HG03064 (cell line): ENCODE results near the gene CELF2.

Experiments
- ATAC-seq: cut with Tn5 transposase; IDR thresholded peaks from one replicate; pipeline ENCODE4 v1.9.1; 2021; ENCODE audit warnings: low read depth; ENCODE audit not compliant: unreplicated experiment

Gene CELF2

DNA sequence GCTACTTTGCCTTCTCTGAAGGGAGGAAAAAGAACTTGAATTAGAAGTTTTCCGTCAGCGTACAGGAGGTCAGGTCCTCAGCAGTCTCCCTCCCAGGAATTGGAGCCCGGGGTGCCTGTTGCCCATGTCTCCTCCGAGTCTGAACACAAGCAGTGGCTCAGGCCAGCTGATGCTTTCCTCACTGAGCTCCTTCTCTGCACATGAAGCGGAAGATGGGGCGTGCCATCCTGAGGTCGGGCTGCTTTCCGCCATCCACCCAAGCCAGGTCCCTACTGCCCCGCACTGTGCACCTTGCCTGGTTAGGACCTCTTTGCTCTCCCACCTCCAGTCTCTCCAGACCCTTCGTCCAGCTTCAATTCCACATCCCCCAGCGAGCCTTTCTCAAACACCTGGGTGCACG lies 237.5 kb downstream of the CELF2 start:
- ATAC-seq = no peak

DNA sequence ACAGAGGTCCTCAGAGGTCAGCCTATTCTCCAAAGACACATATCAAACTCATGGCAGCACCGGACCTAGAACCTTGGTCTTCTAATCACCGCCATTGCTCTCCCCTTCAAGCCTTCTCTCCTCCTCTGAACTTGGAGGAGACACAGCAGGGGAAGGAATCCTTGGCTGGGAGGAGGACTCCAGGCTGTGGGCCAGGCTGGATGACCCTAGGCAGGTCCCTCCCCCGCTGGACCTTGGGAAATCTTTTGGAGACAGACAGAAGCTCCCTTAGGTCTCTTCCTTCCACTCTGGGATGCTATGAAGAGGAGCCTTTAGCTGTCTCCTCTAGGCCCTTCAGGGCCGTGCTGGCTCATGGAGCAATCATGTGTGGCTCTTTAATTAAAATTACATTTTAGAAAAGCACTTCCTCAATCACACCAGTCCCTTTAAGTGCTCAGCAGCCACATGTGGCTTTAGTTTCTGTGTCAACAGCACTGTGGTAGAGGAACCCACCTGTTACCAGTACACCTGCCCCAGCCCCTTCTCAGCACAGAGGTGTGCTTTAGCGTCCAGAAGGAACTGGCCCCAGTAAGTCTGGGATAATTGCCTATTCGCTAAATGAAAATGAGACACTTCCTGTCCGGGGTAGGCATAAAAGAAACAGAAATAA lies 238.2 kb downstream of the CELF2 start:
- no peak for ATAC-seq

DNA sequence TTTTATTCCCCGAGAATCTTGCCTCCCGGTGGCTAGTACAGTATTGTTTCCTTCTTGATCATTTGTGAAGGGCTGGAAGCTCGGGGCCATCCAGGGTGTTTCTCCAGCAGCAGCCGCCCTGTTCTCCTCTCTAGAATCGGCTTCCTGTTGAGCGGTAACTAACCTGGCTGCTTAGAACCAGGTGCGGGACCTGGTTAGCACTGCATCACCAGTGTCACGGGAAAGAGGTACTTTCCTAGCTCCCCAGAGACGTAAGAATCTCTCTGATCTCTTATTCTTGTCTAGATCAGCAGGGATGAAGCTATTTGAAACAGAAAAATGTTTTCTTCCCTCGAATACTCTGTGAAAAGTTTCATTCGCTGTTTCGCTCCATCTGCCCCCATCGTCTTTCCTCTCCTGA lies 239.2 kb downstream of the CELF2 start:
- ATAC-seq = no peak

DNA sequence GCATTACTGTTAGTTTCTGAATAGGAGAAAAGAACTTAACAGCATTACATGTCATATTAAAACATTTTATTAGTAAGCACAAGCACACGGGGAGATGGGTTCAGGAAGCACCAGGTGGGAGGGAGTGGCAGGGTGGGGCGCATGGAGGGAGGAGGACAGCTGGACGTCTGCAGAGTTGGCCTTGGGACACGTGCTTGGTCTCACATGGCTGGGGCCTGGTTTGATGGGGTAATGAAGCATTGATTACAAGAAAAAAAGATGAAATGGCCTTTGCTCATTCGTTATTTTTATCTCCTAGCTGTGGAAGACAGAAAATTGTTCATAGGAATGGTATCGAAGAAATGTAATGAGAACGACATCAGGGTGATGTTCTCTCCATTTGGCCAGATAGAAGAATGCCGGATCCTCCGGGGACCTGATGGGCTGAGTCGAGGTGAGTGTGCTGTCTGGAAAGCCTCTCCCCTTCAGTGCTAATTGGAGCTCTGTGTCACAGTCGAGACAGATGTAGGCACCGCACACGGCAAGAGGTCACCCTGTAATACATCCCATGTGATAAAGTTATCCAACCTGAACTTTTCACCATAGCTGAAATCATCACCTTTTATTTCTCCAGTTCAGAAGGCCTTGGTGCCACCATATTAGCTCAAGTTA lies 239.9 kb downstream of the CELF2 start:
- ATAC-seq = no peak

DNA sequence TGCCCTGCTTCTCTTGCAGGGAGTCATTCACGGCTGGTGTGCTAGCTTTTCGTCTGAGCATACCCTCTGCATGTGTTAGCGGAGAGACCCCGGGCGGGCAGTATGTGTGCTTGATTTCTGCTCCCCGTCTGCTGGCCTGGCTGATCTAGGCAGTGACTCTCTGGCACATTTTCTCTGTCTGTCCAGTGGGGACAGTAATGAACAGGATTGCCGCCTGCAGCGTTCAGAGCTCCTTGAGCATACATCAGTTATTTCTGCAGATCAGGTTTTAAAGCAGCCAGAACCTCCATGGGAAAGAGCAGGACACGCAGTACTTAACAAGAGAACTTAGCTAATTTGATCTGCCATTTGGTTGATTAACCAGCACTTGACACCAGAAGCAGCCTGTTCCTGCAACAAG lies 242.5 kb downstream of the CELF2 start:
- no peak for ATAC-seq

DNA sequence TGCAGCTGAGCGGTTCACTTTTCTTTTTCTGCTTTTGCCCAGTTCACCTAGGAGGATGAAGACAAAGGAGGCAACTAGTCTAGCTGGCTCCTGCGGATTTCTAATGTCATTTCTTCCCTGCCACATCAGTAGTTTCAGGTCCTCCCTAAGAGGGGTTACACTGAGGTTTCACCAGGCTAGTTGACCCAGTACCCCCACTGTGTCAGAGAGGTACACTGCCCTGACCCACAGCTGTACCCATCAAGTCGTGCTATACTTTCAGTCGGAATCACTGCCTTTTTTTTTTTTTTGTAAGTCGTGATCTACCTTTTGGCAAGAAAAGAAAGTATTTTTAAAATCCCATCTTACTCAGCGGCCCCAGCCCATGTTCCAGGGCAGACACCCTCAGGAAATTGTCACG lies 243.5 kb downstream of the CELF2 start:
- ATAC-seq = no peak

DNA sequence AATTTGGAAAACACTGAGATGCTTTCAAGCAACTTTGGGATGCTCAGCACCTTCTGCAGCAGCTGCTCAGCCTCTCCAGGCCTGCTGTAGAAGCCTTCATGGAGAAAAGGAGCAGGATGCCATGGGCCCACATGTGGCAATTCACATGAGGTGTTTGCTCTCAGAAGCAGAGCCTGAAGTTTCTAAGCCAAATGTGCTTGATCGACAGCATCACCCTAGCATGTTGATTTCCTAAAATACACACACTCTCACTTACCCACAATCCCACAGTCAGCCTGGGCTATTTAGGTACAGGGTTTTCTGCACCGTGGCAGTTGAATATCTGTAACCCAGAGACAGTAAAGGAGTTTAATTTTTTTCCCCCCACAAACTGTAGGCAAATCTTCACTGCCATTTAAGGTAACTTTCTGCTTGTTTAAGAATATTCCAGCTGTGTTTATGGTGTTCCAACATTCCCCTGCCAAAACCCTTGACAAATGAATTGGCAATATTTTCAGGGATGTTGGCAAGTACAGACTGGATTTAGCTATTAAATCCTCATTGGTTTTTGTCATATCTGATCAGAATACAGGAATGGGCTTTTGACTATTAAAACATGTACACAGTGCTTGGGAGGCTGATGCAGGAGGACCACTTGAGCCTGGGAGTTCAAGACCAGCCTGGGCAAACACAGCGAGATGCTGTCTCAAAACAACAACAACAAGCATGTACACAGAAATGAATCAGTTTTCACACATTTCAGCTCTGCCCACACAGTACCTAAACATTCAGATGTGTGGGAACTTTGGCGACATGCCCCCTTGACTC lies 244.2 kb downstream of the CELF2 start:
- ATAC-seq = no peak

DNA sequence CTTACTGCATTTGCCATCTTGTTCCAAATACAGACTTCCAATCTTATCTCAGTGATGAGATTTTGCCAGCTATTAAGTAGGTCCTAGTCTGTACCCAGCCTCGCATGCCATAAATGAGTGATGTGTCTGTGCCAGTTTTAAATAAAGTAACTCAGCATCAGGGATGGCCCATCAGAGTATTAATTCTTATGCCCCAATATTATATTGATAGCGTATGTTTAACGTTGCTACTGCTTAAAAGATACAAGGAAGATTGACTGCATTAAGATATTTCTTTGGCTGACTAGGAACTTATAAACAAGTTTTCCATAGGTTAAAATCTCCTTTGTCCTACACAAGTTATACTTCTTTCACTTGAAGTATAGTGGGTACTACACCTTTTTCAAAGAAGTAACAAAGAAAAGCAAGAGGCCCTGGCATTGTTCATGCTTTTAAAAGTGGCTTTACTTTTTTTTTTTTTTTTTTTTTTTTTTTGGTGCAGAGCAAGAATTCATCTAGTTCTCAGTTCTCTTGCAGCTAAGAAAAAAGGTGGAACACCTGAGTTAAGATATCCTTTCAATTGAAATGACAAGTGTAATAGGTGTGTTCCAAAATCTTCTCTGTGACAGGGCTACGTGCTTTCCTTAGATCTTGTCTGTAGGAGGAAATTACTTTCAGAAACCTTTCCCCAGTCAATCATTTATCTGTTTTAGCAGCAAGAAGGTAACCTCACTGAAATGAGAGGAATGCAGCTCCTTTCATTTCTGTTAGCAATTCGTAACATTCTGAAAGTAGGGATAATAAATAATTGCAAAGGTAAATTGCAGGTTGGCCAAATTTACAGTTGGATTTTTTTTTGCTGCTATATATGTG lies 245.0 kb downstream of the CELF2 start:
- no peak for ATAC-seq

DNA sequence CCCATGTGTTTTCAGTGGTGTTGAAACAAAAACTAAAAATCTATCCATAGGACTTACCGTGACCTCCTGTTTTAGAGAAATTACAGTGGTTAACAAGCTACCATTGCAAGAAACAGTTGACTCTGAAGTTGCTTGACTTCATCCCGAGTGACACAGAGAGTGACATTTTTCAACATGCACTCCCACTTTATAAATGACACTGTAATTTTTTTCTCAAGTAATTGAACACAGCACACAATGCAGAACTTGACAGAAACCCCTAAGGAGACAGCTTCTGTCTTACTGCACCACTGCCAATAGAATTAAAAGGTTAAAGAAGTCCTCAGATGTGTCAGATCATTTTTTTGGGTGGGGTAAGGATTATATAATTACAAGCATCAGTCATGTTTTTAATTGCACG lies 246.1 kb downstream of the CELF2 start:
- ATAC-seq = no peak

DNA sequence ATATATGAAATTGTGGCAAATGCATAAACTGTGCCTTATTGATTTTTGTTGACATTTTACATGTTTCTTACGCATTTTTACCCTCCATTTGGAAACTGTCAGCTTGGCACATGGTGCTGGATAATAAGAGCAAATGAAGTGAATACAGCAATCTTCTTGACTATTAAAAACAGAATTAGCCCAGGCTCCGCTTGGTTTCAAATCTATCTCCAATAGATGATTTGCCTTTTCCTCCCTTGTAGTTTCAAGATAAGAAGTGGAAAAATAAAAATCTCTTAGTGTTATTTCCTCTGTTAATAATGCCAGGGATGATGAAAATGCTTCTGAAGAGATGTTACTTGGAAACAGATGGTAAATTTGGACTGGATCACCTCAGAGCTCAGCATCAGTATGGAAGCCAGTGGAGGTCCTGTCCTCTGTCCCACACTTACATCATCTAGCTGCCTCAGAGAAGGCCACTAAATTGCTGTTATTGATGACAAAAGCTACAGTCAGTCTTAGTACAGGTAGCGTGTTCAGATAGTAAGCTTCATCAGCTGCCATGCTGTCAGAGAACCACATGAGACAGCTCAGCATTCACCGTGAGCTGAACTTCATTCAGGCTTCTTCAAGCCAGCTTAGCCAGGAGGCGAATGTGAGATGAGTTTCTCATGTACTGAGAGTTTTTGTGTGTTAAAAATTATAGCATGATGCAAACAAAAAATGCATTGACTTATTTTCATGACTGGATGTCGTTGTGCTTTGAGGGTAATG lies 246.8 kb downstream of the CELF2 start:
- no peak for ATAC-seq

DNA sequence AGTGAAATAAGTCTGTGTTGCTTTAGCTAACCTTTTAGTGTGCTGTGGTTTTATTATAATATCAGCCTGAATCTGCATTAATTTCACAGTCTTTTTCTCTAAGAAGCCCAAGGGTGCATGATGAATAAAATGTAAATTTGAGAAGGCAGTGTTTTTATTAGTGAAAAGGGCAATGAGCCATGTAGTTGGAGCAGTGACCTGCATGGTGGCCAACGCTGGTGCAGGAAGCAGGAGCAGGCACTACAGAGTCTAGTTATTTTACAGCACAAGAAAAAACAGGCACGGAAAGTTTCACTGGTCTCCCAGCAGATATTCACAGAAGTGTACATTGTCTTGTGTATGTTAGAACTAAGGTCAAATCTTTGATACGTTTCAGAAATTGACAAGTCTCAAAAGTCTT lies 247.8 kb downstream of the CELF2 start:
- ATAC-seq = no peak

DNA sequence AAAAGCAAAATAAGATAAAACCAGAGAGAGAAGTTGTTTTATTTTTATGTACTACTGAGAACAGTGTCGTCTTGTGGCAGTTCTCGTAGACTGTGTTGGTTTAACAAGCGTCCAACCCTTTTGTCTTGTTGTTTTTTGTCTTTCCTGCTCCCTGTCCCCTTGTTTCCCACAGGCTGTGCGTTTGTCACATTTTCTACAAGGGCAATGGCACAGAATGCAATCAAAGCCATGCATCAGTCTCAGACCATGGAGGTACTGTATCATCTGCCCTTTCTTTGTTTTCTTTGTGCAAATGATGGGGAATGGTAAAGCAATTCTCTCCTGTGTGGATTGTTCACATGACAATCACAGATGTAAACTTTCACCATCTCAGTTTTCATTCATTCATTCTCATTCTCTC lies 248.8 kb downstream of the CELF2 start:
- ATAC-seq = no peak

DNA sequence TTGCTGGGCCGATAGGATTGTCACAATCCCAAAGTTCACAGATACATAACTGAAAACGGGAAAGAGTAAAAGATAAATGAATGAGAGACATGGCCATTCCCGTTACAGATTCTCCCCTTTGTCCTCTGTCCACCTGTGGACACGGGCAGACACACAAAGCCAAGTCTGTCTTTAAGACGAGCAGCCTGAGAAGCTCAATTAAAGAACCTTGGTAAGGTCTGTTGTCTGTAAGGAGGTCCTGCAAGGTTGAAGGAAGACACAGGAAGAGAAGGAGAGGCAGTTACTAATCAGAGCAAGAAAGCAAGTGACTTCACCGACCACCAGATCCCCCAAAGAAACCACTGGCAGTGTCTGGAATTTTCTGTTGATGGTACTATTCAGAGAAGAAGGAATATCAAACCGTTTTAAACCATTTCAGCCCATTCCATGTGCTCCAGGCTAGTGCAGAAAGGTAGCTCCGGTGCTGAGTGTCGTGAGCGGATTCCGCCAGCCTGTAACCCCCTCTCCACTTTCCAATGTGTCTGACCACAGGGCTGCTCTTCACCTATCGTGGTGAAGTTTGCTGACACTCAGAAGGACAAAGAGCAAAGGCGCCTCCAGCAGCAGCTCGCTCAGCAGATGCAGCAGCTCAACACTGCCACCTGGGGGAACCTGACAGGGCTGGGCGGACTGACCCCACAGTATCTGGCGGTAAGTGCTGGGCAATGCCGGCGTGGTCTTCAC lies 252.6 kb downstream of the CELF2 start:
- ATAC-seq = no peak

DNA sequence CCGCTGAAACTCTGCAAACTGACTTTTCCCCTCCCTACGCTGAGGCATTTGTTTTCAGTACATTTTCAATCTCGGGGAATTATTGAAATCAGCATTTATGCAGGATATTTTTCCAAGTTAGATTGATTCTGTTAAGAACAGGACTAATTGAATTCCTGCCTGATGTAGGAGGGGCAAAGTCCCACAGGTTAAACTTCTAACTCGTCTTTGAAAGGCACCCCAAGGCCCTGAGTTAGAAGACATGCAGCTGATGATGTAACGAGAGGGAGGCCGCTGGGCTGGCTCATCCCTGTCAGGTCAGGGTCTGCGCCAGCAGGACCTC lies 253.1 kb downstream of the CELF2 start:
- no peak for ATAC-seq

DNA sequence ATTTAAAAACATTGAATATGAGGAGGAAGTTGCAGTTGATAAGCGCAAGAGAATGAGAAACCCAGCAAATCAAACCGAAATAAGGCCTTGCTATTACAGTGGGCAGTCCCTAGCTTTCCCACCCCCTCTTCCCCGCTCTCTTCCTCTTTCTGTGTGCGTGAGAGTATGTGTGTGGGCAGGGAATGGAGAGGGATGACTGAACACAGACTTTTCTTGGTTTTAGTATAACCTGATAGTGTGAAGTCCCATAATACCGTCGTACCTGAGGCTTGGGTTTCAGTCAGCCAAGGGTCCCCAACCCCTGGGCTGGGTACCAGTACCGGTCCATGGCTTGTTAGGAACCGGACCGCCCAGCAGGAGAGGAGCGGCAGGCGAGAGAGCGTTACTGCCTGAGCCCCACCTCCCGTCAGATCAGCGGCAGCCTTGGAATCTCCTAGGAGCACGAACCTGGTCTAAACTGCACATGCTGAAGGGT lies 255.3 kb downstream of the CELF2 start:
- ATAC-seq = no peak

DNA sequence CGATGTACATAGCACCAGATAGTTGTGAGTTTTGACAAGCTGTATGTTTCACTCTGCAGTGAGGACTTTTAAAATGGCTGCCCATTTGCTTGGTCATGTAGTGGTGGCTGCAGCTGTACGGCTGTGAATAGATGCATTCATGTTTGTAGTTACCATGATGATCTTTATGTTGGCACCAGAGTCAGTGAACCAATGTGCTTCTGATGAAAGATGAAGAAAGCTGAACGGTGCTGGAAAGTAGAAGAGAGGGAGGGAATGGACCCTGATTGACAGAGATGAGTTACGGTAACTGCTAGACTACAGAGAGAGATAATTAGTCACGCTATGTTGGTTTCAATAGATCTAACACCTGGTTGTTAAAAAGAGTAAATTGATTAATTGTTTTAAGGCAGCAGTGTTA lies 256.8 kb downstream of the CELF2 start:
- no peak for ATAC-seq

DNA sequence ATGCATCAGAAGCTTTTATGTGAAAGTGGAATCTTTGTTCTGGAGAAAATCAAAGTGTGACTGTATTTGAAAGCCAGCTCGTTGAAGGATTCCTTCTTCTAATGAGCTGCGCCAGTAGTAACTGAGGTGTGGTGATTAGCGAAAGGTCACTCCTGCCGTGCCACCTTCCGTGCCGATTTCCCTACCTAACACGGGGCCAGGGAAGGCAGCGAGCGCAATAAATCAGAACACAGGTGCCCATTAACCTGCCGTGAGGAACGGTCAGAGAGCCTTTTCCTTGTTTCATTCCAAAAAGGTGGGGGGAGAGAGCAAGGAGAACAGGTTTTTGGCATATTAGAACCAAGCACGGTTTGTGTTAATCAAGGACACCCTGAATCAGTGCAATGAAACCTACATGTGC lies 258.0 kb downstream of the CELF2 start:
- no peak for ATAC-seq

DNA sequence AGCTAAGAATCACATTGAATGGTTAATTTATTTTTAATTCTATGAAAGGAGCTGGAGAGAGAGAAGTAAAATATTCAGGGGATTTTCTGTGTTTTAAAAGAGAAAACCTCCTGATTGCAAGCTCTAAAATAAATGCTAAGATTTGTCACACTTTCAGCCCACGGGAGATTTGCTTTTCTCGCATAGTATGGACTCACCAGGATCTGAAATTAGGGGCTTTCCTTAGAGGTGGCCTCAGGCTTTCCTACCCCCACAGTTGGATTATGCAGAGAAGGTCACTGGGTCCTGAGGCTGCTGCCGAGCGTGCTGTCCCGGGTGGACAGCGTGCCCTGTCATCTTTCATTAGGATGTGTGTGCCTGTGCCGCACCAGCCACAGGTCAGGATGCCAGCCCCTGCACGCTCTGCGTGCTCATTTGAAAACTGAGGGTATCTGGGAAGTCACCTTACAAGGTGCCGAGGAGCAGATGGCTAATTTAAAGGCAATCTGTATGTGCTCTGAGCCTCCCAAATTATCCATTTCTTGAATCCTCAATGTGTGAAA lies 258.8 kb downstream of the CELF2 start:
- no peak for ATAC-seq

DNA sequence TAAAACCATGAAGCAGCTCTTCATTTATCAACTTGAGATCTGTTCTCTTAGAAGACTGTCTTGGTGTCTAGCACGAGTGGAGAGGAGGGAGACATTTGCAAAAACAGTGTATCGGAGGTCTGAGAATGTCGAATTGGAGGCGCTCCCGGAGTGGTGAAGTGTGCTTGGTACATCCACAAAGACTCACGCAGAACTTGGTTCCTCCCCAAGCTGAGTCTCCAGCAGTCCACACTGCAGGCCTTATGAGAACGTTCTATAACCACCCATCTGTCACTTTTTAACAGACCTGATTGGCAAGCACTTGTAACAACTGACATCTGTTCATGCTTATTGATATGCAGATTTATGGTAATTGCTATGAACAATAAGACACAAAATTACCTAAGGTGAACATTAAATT lies 261.6 kb downstream of the CELF2 start:
- ATAC-seq = no peak
